ENCODE measurements around the gene OSBP2.

- TF ChIP-seq CTCF (IDR thresholded peaks at IDR 0.05) (no peak), EP300 (IDR thresholded peaks at IDR 0.05) (no peak), POLR2AphosphoS5 (IDR thresholded peaks at IDR 0.05) (no peak), POLR2A (IDR thresholded peaks at IDR 0.05) (no peak)
Measured at GRCh38 chr22:30833322-30833721, 138.6 kb downstream of the OSBP2 start.
